GM06990 (cell line): ENCODE results near the gene ZNF860.
A peak's percentile ranks its signal among the peaks of the same experiment; 100 is the strongest.

Experiments used
- DNase-seq: peaks from one replicate; pipeline ENCODE4 v3.0.0-alpha.2; 2011; ENCODE audit not compliant: insufficient read length; ENCODE audit errors: extremely low read depth
- H3K27me3 ChIP-seq: replicated peaks from 2 replicates; pipeline ENCODE4 v1.6.0; 2011; ENCODE audit warnings: low read length; ENCODE audit not compliant: control insufficient read depth, insufficient read depth
- H3K36me3 ChIP-seq: 2 replicates; pipeline ENCODE4 v1.5.1; 2011; ENCODE audit warnings: low read length; ENCODE audit not compliant: control insufficient read depth, insufficient read depth
- H3K4me3 ChIP-seq: replicated peaks from 2 replicates; pipeline ENCODE4 v1.5.1; 2011; ENCODE audit warnings: low read depth, mild to moderate bottlenecking, control low read depth, low read length
- CTCF ChIP-seq: IDR thresholded peaks from 2 replicates; pipeline ENCODE4 v1.5.1; 2011; ENCODE audit warnings: low read length, control low read depth, mild to moderate bottlenecking, inconsistent platforms; ENCODE audit not compliant: insufficient read depth, poor library complexity, severe bottlenecking

Gene ZNF860

GRCh38 chr3:31937225-31937624 lies 44.3 kb upstream of the ZNF860 start:
- TF ChIP-seq CTCF = no peak

GRCh38 chr3:31942446-31942845 lies 39.1 kb upstream of the ZNF860 start:
- TF ChIP-seq CTCF = no peak
- Histone ChIP-seq H3K27me3 (peaks cover 2% of the 10 kb centered on the region), H3K36me3 (no peaks in the 10 kb centered on the region), H3K4me3 (no peak overlapping the region)
- no peak for DNase-seq

More at GRCh38 chr3:31937225-31937624, 44.3 kb upstream of the ZNF860 start:
- H3K27me3 ChIP-seq = no peaks in the 10 kb centered on the region; the same call in 1 of the 2 replicates
- H3K36me3 ChIP-seq = no peaks in the 10 kb centered on the region
- DNase-seq = no peak
- H3K4me3 ChIP-seq = no peak overlapping the region

GRCh38 chr3:31943041-31943440 lies 38.5 kb upstream of the ZNF860 start:
- TF ChIP-seq CTCF = no peak
- no peak overlapping the region for H3K4me3 ChIP-seq
- H3K27me3 ChIP-seq = peaks cover 2% of the 10 kb centered on the region
- no peaks in the 10 kb centered on the region for H3K36me3 ChIP-seq
- DNase-seq = no peak

DNA sequence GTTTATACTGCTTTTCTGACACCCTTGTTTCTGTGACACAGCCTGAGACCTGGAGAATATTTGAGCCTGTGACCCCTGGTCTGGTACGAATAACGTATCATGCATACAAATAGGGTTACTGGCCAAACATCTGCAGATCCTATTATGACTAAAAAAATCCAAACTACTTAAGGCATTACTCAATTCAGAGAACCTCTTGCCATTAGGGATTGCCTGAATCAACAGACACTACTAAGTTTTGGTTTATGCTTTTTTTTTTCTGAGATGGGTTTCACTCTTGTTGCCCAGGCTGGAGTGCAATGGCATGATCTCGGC lies 35.9 kb upstream of the ZNF860 start:
- no peak for DNase-seq
- Histone ChIP-seq H3K27me3 (peaks cover 2% of the 10 kb centered on the region), H3K36me3 (no peaks in the 10 kb centered on the region), H3K4me3 (no peak overlapping the region)
- no peak for TF ChIP-seq CTCF

DNA sequence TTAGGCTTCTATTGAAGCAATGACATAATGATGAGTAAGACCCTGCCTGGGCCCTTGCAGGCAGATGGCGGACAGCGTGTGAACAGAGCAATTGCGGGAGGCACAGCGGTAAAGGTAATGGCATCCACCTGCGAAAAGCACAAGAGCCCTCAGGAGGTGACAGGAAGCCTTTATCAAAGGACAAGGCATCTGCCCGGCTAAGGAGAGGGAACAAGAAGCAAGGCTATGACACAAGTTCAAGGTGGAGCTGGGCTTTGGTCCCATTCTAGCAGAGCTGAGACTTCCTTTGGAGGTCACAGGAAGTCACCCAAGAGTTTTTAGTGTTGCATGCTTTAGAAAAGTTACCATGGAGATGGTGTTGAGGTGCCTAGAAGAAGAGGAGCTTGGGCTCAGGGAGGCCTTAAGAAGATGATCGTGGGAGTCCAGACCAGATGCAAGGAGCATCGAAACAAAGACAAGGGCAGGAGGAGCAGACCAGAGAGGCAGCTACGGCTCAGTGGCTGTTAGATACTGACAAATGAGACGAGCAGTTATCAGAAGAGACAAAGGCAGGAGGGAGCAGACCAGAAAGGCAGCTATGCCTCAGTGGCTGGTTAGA lies 35.0 kb upstream of the ZNF860 start:
- Histone ChIP-seq H3K4me3 (no peak overlapping the region), H3K36me3 (no peaks in the 10 kb centered on the region), H3K27me3 (peaks cover 2% of the 10 kb centered on the region)
- no peak for TF ChIP-seq CTCF
- DNase-seq = peak; percentile 46

GRCh38 chr3:31947162-31947561 lies 34.4 kb upstream of the ZNF860 start:
- TF ChIP-seq CTCF = no peak
- H3K36me3 ChIP-seq = no peaks in the 10 kb centered on the region
- DNase-seq = no peak
- no peak overlapping the region for H3K4me3 ChIP-seq
- H3K27me3 ChIP-seq = peaks cover 2% of the 10 kb centered on the region
